K562 (cell line): ENCODE data around the gene BRSK1. TPM values are rescaled to one million over a fixed set of nuclear protein-coding genes. Genes with fewer than 3 reads are reported as not detected.
"Not testable (repeated sequence)": the region's sequence is repeated elsewhere in the genome, so short reads cannot be mapped to it uniquely, and the experiment has no call there.

Experiments used
- ATAC-seq: fragments of 200-7000 bp; cut with Tn5 transposase; 3 replicates; pipeline ENCODE4 v1.9.1; 2020; ENCODE audit warnings: moderate library complexity
- BruUV-seq: library from RNA; stranded (reverse); fragments of 400-500 nt; replicated peaks from 2 replicates; lab custom pipeline; 2021; lab: Mats Ljungman, UMichigan
- CTCF ChIA-PET: fragments of 300-600 bp; formaldehyde crosslinking; extraction: SDS; loops from one replicate; lab custom pipeline; 2021; ENCODE audit warnings: low intra/inter-chr PET ratio; lab: Yijun Ruan, JAX
- POLR2A ChIA-PET: fragments of 300-600, 350-650 bp; sonication (Branson Sonifier 250); formaldehyde crosslinking; extraction: SDS; loops from one replicate; lab custom pipeline; 2021; ENCODE audit warnings: antibody characterized with exemption, inconsistent platforms; lab: Yijun Ruan, JAX
- DNase-seq, 4 experiments: peaks; one replicate each; pipeline versions ENCODE4 v3.0.0 to v3.0.0-alpha.2; 2011 to 2018; ENCODE audit warnings: low spot score in 3 of 4, mixed read lengths in 3 of 4; ENCODE audit errors: extremely low read depth in 1 of 4
- FAIRE-seq: peaks from 2 replicates; lab custom pipeline; 2011; peaks lifted over from hg19 to GRCh38; lab: Jason Lieb, UNC
- H2AFZ ChIP-seq: 2 replicates; pipeline ENCODE4 v1.6.0; 2011; ENCODE audit warnings: low read depth, low read length, control low read depth, inconsistent platforms
- H3K27ac ChIP-seq: fragments of 200-600 bp; 3 replicates; pipeline ENCODE4 v1.8.0; 2011; ENCODE audit warnings: low read depth, mild to moderate bottlenecking, control low read depth, inconsistent platforms, low read length, moderate library complexity, mixed read lengths; ENCODE audit errors: extremely low read depth
- H3K27me3 ChIP-seq, 2 experiments: fragments of 300-600 bp in 1 of 2; 2 replicates in 1 of 2; 3 replicates in 1 of 2; pipeline versions ENCODE4 v1.6.0 to v1.8.0; 2011; ENCODE audit warnings: inconsistent platforms in 2 of 2, low read length in 2 of 2, mild to moderate bottlenecking in 1 of 2, mixed read lengths in 1 of 2, moderate library complexity in 1 of 2; ENCODE audit not compliant: control insufficient read depth in 2 of 2, insufficient read depth in 2 of 2
- H3K36me3 ChIP-seq: fragments of 300-600 bp; 3 replicates; pipeline ENCODE4 v1.8.0; 2011; ENCODE audit warnings: mild to moderate bottlenecking, low read length, inconsistent platforms; ENCODE audit not compliant: control insufficient read depth, insufficient read depth
- H3K4me1 ChIP-seq, 2 experiments: fragments of 200-600 bp in 1 of 2; replicated peaks in 1 of 2; 2 replicates in 1 of 2; 3 replicates in 1 of 2; pipeline versions ENCODE4 v1.5.1 to v1.8.0; 2011; ENCODE audit warnings: inconsistent platforms in 2 of 2, low read length in 2 of 2, mild to moderate bottlenecking in 1 of 2, mixed read lengths in 1 of 2, moderate library complexity in 1 of 2; ENCODE audit not compliant: control insufficient read depth in 2 of 2, insufficient read depth in 2 of 2
- H3K4me2 ChIP-seq: 2 replicates; pipeline ENCODE4 v1.6.1; 2011; ENCODE audit warnings: low read length, control low read depth, inconsistent platforms, mixed read lengths; ENCODE audit not compliant: insufficient read depth
- H3K4me3 ChIP-seq: fragments of 200-600 bp; sonication (generic), shearing (Covaris generic); 2 replicates; pipeline ENCODE4 v1.5.1; 2016; ENCODE audit warnings: control low read depth, inconsistent platforms
- H3K79me2 ChIP-seq: fragments of 200-600 bp; 3 replicates; pipeline ENCODE4 v1.8.0; 2011; ENCODE audit warnings: low read length, inconsistent platforms; ENCODE audit not compliant: control insufficient read depth, insufficient read depth
- H3K9ac ChIP-seq, 2 experiments: 2 replicates each; pipeline versions ENCODE4 v1.6.0 to v1.6.1; 2011; ENCODE audit warnings: low read depth in 2 of 2, low read length in 2 of 2, control low read depth in 1 of 2, inconsistent platforms in 1 of 2, mild to moderate bottlenecking in 1 of 2, mixed read lengths in 1 of 2; ENCODE audit not compliant: insufficient read depth in 1 of 2
- H3K9me1 ChIP-seq: one replicate; pipeline ENCODE4 v1.6.0; 2011; ENCODE audit warnings: inconsistent platforms, mild to moderate bottlenecking, low read length, moderate library complexity; ENCODE audit not compliant: control insufficient read depth, insufficient read depth
- H3K9me3 ChIP-seq: replicated peaks from 2 replicates; pipeline ENCODE4 v1.5.1; 2011; ENCODE audit warnings: low read depth, low read length, inconsistent platforms; ENCODE audit not compliant: control insufficient read depth, insufficient read depth
- H4K20me1 ChIP-seq: replicated peaks from 2 replicates; pipeline ENCODE4 v1.6.1; 2011; ENCODE audit warnings: low read length, inconsistent platforms, mixed read lengths; ENCODE audit not compliant: control insufficient read depth, insufficient read depth
- ATF1 ChIP-seq, 2 experiments: fragments of 450-650 bp in 1 of 2; IDR thresholded peaks; 2 replicates each; pipeline ENCODE4 v1.6.1; 2016; ENCODE audit warnings: missing compliant biosample characterization in 1 of 2, missing genetic modification characterization in 1 of 2
- CREB1 ChIP-seq, 2 experiments: sonication (generic) in 1 of 2; formaldehyde crosslinking in 1 of 2; IDR thresholded peaks; 2 replicates each; pipeline versions ENCODE4 v1.6.1 to v1.8.0; 2012 to 2022; ENCODE audit warnings: inconsistent platforms in 1 of 2, mild to moderate bottlenecking in 1 of 2, missing genetic modification reagents in 1 of 2, moderate library complexity in 1 of 2
- CREM ChIP-seq: IDR thresholded peaks from 2 replicates; pipeline ENCODE4 v1.6.1; 2014; ENCODE audit warnings: antibody characterized with exemption, low read depth
- KDM1A ChIP-seq, 2 experiments: fragments of 450-650 bp; IDR thresholded peaks; 2 replicates each; pipeline ENCODE4 v1.6.1; 2016; ENCODE audit warnings: mild to moderate bottlenecking in 2 of 2
- RBM25 ChIP-seq: fragments of 200-400 bp; formaldehyde crosslinking; IDR thresholded peaks from 2 replicates; pipeline ENCODE4 v1.6.1; 2018; ENCODE audit warnings: low read length, low read depth, moderate library complexity; ENCODE audit not compliant: severe bottlenecking
- RFX5 ChIP-seq: IDR thresholded peaks from 2 replicates; pipeline ENCODE4 v1.6.1; 2011; ENCODE audit warnings: low read depth, mild to moderate bottlenecking, improper control_type of control experiment, low read length
- WGBS: fragments of 100-300 bp; shearing (Covaris generic); methylation state at CpG from one replicate; pipeline ENCODE4 v1.1.6; 2016; ENCODE audit warnings: low coverage, mixed read lengths; ENCODE audit not compliant: insufficient coverage; ENCODE audit errors: missing lambda C conversion rate; 5-methylcytosine and 5-hydroxymethylcytosine counted together
- in situ Hi-C: fragments of 300-500 bp; cut with MboI; formaldehyde crosslinking; loops from 4 replicates; pipeline ENCODE4 v1.15.0; 2018; ENCODE audit warnings: inconsistent platforms, mixed read lengths
- intact Hi-C: fragments of 100-400 bp; cut with micrococcal nuclease; formaldehyde crosslinking; loops from 2 replicates; pipeline ENCODE4 v1.14.2; 2022
- polyA plus RNA-seq, 8 experiments: library from polyadenylated mRNA; depleted of rRNA in 4 of 8; stranded (reverse) in 5 of 8; unstranded in 3 of 8; fragments of >200 nt; fragmentation: Nextera tagmentation in 2 of 8; fragmentation: Illumina TruSeq in 1 of 8; extraction: Ambion mirVana in 2 of 8; extraction: Trizol in 1 of 8; gene quantifications; 2 replicates each; pipeline versions ENCODE4 v1.2.1 to v1.2.3, GENCODE V29; 2011 to 2014; ENCODE audit warnings: inconsistent platforms in 1 of 8, missing spikeins in 1 of 8
- total RNA-seq, 7 experiments: library from RNA; depleted of rRNA in 6 of 7; stranded (reverse); fragments of >200 nt in 6 of 7; fragmentation: Illumina TruSeq in 2 of 7; extraction: Trizol in 2 of 7; gene quantifications; 2 replicates each; pipeline versions ENCODE4 v1.2.1 to v1.2.3, GENCODE V29; 2011 to 2021; ENCODE audit warnings: low replicate concordance in 1 of 7

The BRSK1 gene
- total and polyA plus RNA-seq, 9 of the 15 experiments (the other 6 are each of a cell fraction or from before 2014, with no cell fraction given): 1.7 to 9.3 (median 3.8) TPM; not detected in 2

DNA sequence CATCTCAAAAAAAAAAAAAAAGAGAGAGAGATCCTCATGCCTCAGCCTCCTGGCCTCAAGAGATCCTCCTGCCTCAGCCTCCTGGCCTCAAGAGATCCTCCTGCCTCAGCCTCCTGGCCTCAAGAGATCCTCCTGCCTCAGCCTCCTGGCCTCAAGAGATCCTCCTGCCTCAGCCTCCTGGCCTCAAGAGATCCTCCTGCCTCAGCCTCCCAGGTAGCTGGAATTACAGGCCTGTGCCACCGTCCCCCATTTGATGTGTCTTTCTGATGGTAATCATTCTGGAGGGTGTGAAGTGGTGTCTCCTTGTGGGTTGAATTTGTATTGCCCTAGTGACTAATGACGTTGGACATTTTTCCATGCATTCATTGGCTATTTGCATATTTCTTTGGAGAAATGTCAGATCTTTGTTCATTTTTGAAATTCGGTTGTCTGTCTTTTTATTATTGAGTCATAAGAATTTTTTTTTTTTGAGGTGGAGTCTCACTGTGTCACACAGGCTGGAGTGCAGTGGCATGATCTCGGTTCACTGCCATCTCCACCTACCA, 45.0 kb downstream of the BRSK1 start:
- BruUV-seq; in situ Hi-C loops; FAIRE-seq; H3K79me2 ChIP-seq; H3K27ac ChIP-seq; H3K27me3 ChIP-seq; H3K36me3 ChIP-seq; H3K9me3 ChIP-seq; H3K9ac ChIP-seq; H4K20me1 ChIP-seq; H3K9me1 ChIP-seq; CTCF ChIA-PET; DNase-seq; H3K4me3 ChIP-seq; H2AFZ ChIP-seq; intact Hi-C loops; POLR2A ChIA-PET; H3K4me2 ChIP-seq; TF ChIP-seq ATF1, CREB1 (CRISPR knock-in tag; IDR thresholded peaks at IDR 0.05): not testable (repeated sequence)
- ATAC-seq: peak; percentile 53; the same call in 2 of the 3 replicates
- peaks cover 11 to 22% of the 10 kb centered on the region in 2 experiments; a peak in 4 of 5 replicates for H3K4me1 ChIP-seq
- 27% methylated on average over 4 of the region's 4 CpGs for WGBS
- TF ChIP-seq ATF1 (tag; IDR thresholded peaks at IDR 0.05) (peak; percentile 62), CREB1 (IDR thresholded peaks at IDR 0.05) (0 out of 2 replicates have a peak, but pooled peaks have one; percentile 33), KDM1A (IDR thresholded peaks at IDR 0.05) (peak in 1 of 2 experiments; percentile 39; a peak in 1 of 4 replicates), RFX5 (peak; percentile 97), RBM25 (peak; percentile 77), CREM (peak; percentile 83)
